Gastroesophageal sphincter (tissue), 4 donors: ENCODE data around the gene CLDN15. TPM values are rescaled to one million over a fixed set of nuclear protein-coding genes. Genes with fewer than 3 reads are reported as not detected.

Experiments used
- ATAC-seq: fragments of 150-250 bp; one replicate; pipeline ENCODE4 v1.9.1; 2016; ENCODE audit warnings: mild to moderate bottlenecking, moderate library complexity
- H3K27ac ChIP-seq, 4 donors: fragments of 200-600 bp; sonication (generic) in 3 of 4; 1 replicate in 3 of 4; 2 replicates in 1 of 4; pipeline ENCODE4 v1.5.1; 2016 to 2019
- H3K27me3 ChIP-seq: fragments of 200-600 bp; sonication (generic); one replicate; pipeline ENCODE4 v1.5.1; 2019
- H3K36me3 ChIP-seq, 2 donors: fragments of 200-600 bp; sonication (generic); one replicate each; pipeline ENCODE4 v1.5.1; 2019; ENCODE audit warnings: control low read depth in 1 of 2
- H3K4me1 ChIP-seq, 3 donors: fragments of 200-600 bp; sonication (generic); 1 replicate in 2 of 3; 2 replicates in 1 of 3; pipeline ENCODE4 v1.5.1; 2016 to 2019; ENCODE audit warnings: control low read depth in 2 of 3
- H3K4me3 ChIP-seq, 2 donors: fragments of 200-600 bp; sonication (generic); one replicate each; pipeline ENCODE4 v1.5.1; 2019; ENCODE audit warnings: mild to moderate bottlenecking in 1 of 2, moderate library complexity in 1 of 2
- H3K9me3 ChIP-seq, 3 donors: fragments of 200-600 bp; sonication (generic); one replicate each; pipeline ENCODE4 v1.5.1; 2017 to 2019; ENCODE audit warnings: control low read depth in 2 of 3
- CTCF ChIP-seq, 4 experiments: fragments of 200-600 bp in 2 of 4; fragments of 450-650 bp in 2 of 4; sonication (generic) in 1 of 4; IDR thresholded peaks; one replicate each; pipeline ENCODE4 v1.5.1; 2017 to 2019; ENCODE audit warnings: antibody characterized with exemption in 4 of 4, mild to moderate bottlenecking in 2 of 4, moderate library complexity in 2 of 4
- EP300 ChIP-seq: sonication (generic); formaldehyde crosslinking; IDR thresholded peaks from one replicate; pipeline ENCODE4 v1.6.1; 2017; ENCODE audit warnings: antibody characterized with exemption, mild to moderate bottlenecking
- POLR2A ChIP-seq, 2 donors: fragments of 450-650 bp; IDR thresholded peaks; one replicate each; pipeline ENCODE4 v1.6.1; 2017; ENCODE audit warnings: antibody characterized with exemption in 2 of 2, mild to moderate bottlenecking in 2 of 2, moderate library complexity in 1 of 2
- POLR2AphosphoS5 ChIP-seq: sonication (generic); formaldehyde crosslinking; IDR thresholded peaks from one replicate; pipeline ENCODE4 v1.6.1; 2017; ENCODE audit warnings: antibody characterized with exemption
- WGBS, 2 donors: methylation state at CpG; one replicate each; pipeline ENCODE4 v1.1.5; 2018; ENCODE audit warnings: low coverage in 1 of 2; 5-methylcytosine and 5-hydroxymethylcytosine counted together
- total RNA-seq, 4 donors: library from RNA; depleted of rRNA; stranded (reverse); fragments of >200 nt; gene quantifications; one replicate each; pipeline ENCODE4 v1.1.0, GENCODE V29; 2016

The CLDN15 gene
- total RNA-seq, 4 donors from 2014 or later, result 4.4 to 6.8 (median 5.0) TPM

DNA sequence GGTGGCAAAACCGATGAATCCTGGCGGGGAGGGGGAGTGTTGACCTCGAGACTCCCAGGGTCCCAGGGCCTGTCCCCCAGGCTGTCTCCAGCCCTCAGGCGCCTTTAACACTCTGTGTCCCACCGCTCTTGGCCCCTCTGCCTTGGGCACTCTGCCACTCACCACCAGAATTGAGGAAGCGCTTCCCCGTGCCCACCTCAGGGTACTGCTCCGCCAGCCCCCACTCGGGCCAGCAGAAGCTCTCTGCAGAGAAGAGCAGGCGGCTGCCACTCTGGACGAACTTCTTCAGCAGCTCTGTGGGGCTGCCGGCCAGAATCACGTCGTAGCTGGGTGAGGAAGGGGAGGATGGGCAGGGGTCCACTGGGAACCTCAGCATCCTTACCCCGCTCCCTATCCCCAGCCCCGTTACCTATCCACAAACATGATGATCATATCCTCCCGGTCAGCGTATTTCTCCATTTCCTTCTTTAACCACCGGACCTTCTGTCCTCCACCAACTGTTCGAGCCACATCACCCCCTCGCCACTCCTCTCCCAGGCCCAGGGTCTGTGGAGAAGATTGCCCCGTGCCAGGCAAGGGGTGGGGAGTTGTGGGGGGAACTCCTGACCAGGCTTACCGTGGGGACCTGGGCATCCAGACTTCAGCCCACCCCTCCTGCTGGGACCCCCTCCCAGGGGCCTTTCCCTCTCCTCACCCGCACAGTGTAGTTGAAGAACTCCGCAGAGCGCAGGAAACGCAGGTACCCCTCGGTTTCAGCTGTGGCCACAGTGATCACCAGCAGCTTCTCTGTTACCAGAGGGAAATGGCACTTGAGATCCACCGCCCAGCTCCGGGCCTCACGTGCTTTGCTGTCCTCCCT, 21.4 kb downstream of the CLDN15 start:
- no peak for ATAC-seq
- no peak for TF ChIP-seq POLR2A (IDR thresholded peaks at IDR 0.05)
- TF ChIP-seq CTCF (IDR thresholded peaks at IDR 0.05), result no peak
- TF ChIP-seq POLR2AphosphoS5, result no peak
- no peak for TF ChIP-seq EP300
- peaks cover 0 to 52% (median 20%) of the 10 kb centered on the region in 3 donors for H3K4me1 ChIP-seq
- WGBS, 2 donors, result 8 to 52% methylated on average over 9 to 14 of the region's 31 CpGs
- peak overlapping the region in 3 of 4 donors; percentile 90 to 97 (median 94) for H3K27ac ChIP-seq
- H3K36me3 ChIP-seq, result peaks cover 0 to 49% of the 10 kb centered on the region in 2 donors
- H3K9me3 ChIP-seq, result no peaks in the 10 kb centered on the region
- no peaks in the 10 kb centered on the region for H3K27me3 ChIP-seq
- H3K4me3 ChIP-seq, result peak overlapping the region; percentile 39 to 95

DNA sequence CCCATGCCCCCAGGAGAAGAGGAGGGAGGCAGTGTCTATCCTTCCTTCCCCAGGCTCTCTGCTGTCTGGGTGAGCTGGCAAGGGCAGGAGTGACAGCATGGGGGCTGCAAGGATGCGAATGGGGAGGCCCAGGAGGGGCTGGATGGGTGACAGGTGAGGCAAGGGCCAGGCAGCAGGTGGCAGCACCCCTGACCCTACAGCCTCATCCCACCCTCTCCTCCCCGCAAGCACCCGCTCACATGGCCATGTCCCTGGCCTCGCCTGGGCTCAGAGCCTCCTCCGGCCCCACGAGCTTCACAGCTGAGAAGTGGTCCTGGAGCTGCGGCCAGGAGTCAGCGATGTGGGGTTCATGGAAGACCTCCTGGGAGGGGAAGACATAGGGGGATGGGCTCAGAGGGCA, 25.6 kb downstream of the CLDN15 start:
- Histone ChIP-seq H3K4me1 (peaks cover 0 to 25% (median 8%) of the 10 kb centered on the region in 3 donors), H3K27ac (no peak overlapping the region), H3K9me3 (no peaks in the 10 kb centered on the region), H3K27me3 (no peaks in the 10 kb centered on the region), H3K4me3 (no peak overlapping the region), H3K36me3 (peaks cover 0 to 91% of the 10 kb centered on the region in 2 donors)
- WGBS, 2 donors, result 82% methylated on average over 3 of the region's 8 CpGs; no CpG with 5 or more reads in 1 of the 2 donors
- no peak for ATAC-seq
- TF ChIP-seq EP300 (no peak), POLR2AphosphoS5 (no peak), CTCF (IDR thresholded peaks at IDR 0.05) (no peak), POLR2A (IDR thresholded peaks at IDR 0.05) (no peak)

GRCh38 chr7:101211501-101211900, 26.1 kb downstream of the CLDN15 start:
- H3K4me3 ChIP-seq, result no peak overlapping the region
- no peaks in the 10 kb centered on the region for H3K9me3 ChIP-seq
- no peak overlapping the region for H3K27ac ChIP-seq
- TF ChIP-seq EP300 (no peak), POLR2A (IDR thresholded peaks at IDR 0.05) (no peak), CTCF (IDR thresholded peaks at IDR 0.05) (no peak), POLR2AphosphoS5 (no peak)
- no CpG with 5 or more reads among the region's 24 CpGs for WGBS, 2 donors
- no peaks in the 10 kb centered on the region for H3K27me3 ChIP-seq
- peaks cover 0 to 97% of the 10 kb centered on the region in 2 donors for H3K36me3 ChIP-seq
- ATAC-seq, result no peak
- H3K4me1 ChIP-seq, result peaks cover 0 to 20% (median 6%) of the 10 kb centered on the region in 3 donors

DNA sequence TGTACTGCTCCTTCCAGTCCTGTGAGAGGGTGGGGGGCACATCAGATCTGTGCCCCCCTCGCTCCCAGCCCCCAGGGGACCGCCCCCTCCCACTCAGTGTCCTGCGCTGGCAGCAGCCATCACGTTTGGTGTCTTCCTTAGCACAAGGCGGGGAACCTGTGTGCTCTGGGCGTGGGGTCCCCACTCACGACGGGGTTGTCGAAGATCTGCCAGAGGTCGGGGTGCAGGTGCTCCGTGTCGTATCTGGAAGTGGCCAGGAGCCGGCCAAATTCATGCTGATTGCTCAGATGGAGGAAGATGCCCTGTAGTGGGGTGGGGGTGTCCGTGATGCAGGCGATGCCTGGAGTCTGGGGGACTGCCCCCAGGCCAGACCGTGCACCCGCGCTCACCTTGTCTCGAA, 27.5 kb downstream of the CLDN15 start:
- Histone ChIP-seq H3K27me3 (no peaks in the 10 kb centered on the region), H3K4me1 (peaks cover 0 to 7% (median 0%) of the 10 kb centered on the region in 3 donors), H3K4me3 (no peak overlapping the region), H3K9me3 (no peaks in the 10 kb centered on the region), H3K27ac (no peak overlapping the region), H3K36me3 (peaks cover 0 to 96% of the 10 kb centered on the region in 2 donors)
- 40% methylated on average over 1 of the region's 19 CpGs; no CpG with 5 or more reads in 1 of the 2 donors for WGBS, 2 donors
- ATAC-seq, result no peak
- TF ChIP-seq POLR2A (IDR thresholded peaks at IDR 0.05), result no peak
- no peak for TF ChIP-seq POLR2AphosphoS5
- no peak for TF ChIP-seq EP300
- no peak for TF ChIP-seq CTCF (IDR thresholded peaks at IDR 0.05)

DNA sequence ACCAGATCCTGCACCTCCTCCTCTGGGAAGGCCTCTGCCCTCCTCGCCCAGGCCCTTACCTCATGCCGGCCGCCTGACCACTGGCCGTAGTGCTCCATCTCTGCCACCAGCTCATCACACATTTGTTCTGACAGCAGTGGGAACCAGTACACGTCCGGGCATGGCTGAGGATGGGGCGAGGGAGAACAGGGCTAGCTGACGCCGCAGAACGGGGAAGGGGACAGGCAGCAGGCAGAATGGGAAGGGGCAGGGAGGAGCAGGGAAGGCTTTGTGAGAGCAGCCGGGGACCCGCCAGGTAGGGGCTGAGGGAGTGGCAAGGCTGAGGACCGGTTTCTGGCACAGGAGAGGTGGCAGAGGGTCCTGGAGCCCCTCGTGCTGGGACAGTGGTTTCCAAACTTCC, 28.8 kb downstream of the CLDN15 start:
- ATAC-seq, result no peak
- H3K36me3 ChIP-seq, result peaks cover 0 to 82% of the 10 kb centered on the region in 2 donors
- H3K27ac ChIP-seq, result no peak overlapping the region
- WGBS, 2 donors, result 87 to 93% methylated on average over 8 of the region's 14 CpGs
- no peaks in the 10 kb centered on the region for H3K9me3 ChIP-seq
- H3K4me3 ChIP-seq, result no peak overlapping the region
- TF ChIP-seq EP300 (no peak), POLR2AphosphoS5 (no peak), POLR2A (IDR thresholded peaks at IDR 0.05) (no peak), CTCF (IDR thresholded peaks at IDR 0.05) (no peak)
- H3K27me3 ChIP-seq, result peaks cover under 1% of the 10 kb centered on the region
- H3K4me1 ChIP-seq, result no peaks in the 10 kb centered on the region
